ENCODE measurements around the gene RNASE13. TPM values are rescaled to one million over a fixed set of nuclear protein-coding genes. Genes with fewer than 3 reads are reported as not detected.

The RNASE13 gene
- total RNA-seq, 1 donor from 2014 or later, result not detected

- peaks cover 2% of the 10 kb centered on the region for H3K27me3 Mint-ChIP-seq
- CTCF ChIA-PET, result interaction anchor here (1.4 kb wide), 1 partner anchor 10 kb away, joined by 3 read pairs; no protein-coding TSS in a partner anchor
- TF ChIP-seq CTCF (IDR thresholded peaks at IDR 0.05), result no peak
- no peaks in the 10 kb centered on the region for H3K36me3 Mint-ChIP-seq (ENCODE audit: low read depth)
- POLR2A ChIA-PET, result no interaction called here
- H3K9me3 Mint-ChIP-seq, result no peaks in the 10 kb centered on the region
- H3K27ac Mint-ChIP-seq, result no peak overlapping the region
- no peak for ATAC-seq (ENCODE audit: low read depth)
- intact Hi-C loops (cut with micrococcal nuclease), result loop anchor here (10.0 kb wide), 1 partner anchor 443 kb away; no protein-coding TSS in a partner anchor
- H3K4me1 Mint-ChIP-seq, result no peaks in the 10 kb centered on the region
- no peak overlapping the region for H3K4me3 Mint-ChIP-seq
- no peak for DNase-seq
Measured at GRCh38 chr14:21078287-21078686, 43.7 kb upstream of the RNASE13 start.

DNA sequence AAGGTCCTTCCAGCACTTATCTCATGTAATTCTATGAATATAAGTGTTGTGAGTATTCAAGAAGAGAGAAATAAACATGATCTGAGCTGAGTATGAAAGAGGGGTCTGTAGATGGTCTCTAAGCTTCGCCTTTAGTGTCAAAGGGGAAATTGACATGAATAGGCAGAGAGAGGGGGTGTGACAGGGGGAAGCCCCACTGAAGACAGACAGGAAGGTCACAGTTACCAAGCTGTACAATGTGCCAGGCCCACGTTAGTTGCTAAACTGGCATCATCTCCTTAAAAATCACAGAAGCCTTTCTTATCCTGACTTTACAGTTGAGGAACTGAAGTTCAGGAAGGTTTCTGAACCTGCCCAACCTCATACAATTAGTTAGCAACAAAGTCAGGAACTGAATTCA, 43.1 kb upstream of the RNASE13 start:
- TF ChIP-seq CTCF (IDR thresholded peaks at IDR 0.05), result no peak
- intact Hi-C loops (cut with micrococcal nuclease), result loop anchor here (10.0 kb wide), 1 partner anchor 443 kb away; no protein-coding TSS in a partner anchor
- Mint-ChIP-seq H3K36me3 (ENCODE audit: low read depth) (no peaks in the 10 kb centered on the region), H3K27ac (no peak overlapping the region), H3K27me3 (peaks cover 2% of the 10 kb centered on the region), H3K9me3 (no peaks in the 10 kb centered on the region), H3K4me1 (peaks cover 1% of the 10 kb centered on the region), H3K4me3 (no peak overlapping the region)
- DNase-seq (no peak), ATAC-seq (ENCODE audit: low read depth) (no peak)
- POLR2A ChIA-PET, result no interaction called here
- CTCF ChIA-PET, result interaction anchor here (0.8 to 1.4 kb wide), 3 partner anchors 9 to 16 kb away, joined by 3 to 4 read pairs (median 3); no protein-coding TSS in a partner anchor

DNA sequence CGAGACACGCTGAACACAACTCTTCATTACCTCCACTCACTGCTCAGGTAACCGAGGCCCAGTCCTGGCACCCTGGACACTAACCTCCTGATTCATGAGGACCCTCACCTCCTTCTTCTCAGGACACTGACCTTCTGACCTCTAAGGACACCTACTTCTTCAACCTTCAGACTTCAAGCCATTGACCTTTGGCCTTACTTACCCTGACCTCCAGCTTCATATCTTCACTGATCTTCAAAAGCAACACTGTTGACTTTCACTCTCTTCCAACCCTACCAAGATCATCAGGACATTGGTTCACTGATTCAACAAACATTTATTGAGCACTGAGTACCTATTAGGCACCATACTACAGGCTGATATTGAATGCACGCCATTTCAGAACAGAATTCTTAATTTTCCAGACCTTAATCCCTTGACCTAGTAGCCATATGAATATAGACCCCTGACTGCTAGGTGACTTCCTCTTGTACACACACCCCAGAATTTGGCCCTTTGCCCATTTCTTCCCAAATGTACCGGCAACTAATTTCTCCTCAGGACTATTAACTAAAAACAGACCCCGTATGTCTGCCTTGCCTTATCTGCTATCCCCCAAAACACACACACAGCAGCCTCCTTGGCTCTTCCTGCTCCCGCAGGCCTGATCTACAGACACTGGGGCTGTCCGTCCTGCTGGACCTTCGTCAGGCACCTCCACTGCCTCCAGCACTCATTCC, 41.3 kb upstream of the RNASE13 start:
- H3K27ac Mint-ChIP-seq, result no peak overlapping the region
- POLR2A ChIA-PET, result no interaction called here
- H3K4me3 Mint-ChIP-seq, result no peak overlapping the region
- ATAC-seq (ENCODE audit: low read depth) (no peak), DNase-seq (no peak)
- intact Hi-C loops (cut with micrococcal nuclease), result loop anchor here (10.0 kb wide), 1 partner anchor 441 kb away; no protein-coding TSS in a partner anchor
- peaks cover 2% of the 10 kb centered on the region for H3K27me3 Mint-ChIP-seq
- H3K36me3 Mint-ChIP-seq (ENCODE audit: low read depth), result no peaks in the 10 kb centered on the region
- H3K4me1 Mint-ChIP-seq, result peaks cover 19% of the 10 kb centered on the region
- TF ChIP-seq CTCF (IDR thresholded peaks at IDR 0.05), result no peak
- CTCF ChIA-PET, result interaction anchor here (1.5 kb wide), 1 partner anchor 29 kb away, joined by 3 read pairs; no protein-coding TSS in a partner anchor
- H3K9me3 Mint-ChIP-seq, result no peaks in the 10 kb centered on the region

GRCh38 chr14:21074398-21075272, 40.0 kb upstream of the RNASE13 start:
- Mint-ChIP-seq H3K4me1 (peaks cover 28% of the 10 kb centered on the region), H3K27ac (no peak overlapping the region), H3K36me3 (ENCODE audit: low read depth) (no peaks in the 10 kb centered on the region), H3K4me3 (no peak overlapping the region), H3K9me3 (no peaks in the 10 kb centered on the region), H3K27me3 (no peaks in the 10 kb centered on the region)
- intact Hi-C loops (cut with micrococcal nuclease), result loop anchor here (10.0 kb wide), 1 partner anchor 440 kb away; no protein-coding TSS in a partner anchor
- DNase-seq (no peak), ATAC-seq (ENCODE audit: low read depth) (no peak)
- ChIA-PET POLR2A (interaction anchor here (0.9 kb wide), 1 partner anchor 18 kb away, joined by 3 read pairs; no protein-coding TSS in a partner anchor), CTCF (interaction anchor here (0.7 kb wide), 1 partner anchor 18 kb away, joined by 3 read pairs; no protein-coding TSS in a partner anchor)
- TF ChIP-seq CTCF (IDR thresholded peaks at IDR 0.05), result no peak

Measured in activated B cell treated with CpG ODN at 0.5 μM for 24 hours (primary cell).